CD14-positive monocyte (primary cell): ENCODE measurements around the gene IFNA7. TPM values are rescaled to one million over a fixed set of nuclear protein-coding genes. Genes with fewer than 3 reads are reported as not detected.

Source experiments
- DNase-seq, 3 donors: peaks; one replicate each; pipeline ENCODE4 v3.0.0-alpha.2; 2011 to 2022
- H2AFZ ChIP-seq: 2 replicates; pipeline ENCODE4 v1.6.0; 2012; ENCODE audit warnings: mild to moderate bottlenecking, low read depth, low read length, inconsistent platforms; ENCODE audit not compliant: insufficient read depth, poor library complexity, severe bottlenecking
- H3K27ac ChIP-seq, 2 donors: 1 replicate in 1 of 2; 2 replicates in 1 of 2; pipeline ENCODE4 v1.5.1; 2012 to 2013; ENCODE audit warnings: low read length in 2 of 2, control low read depth in 1 of 2, inconsistent platforms in 1 of 2, low read depth in 1 of 2, mild to moderate bottlenecking in 1 of 2
- H3K27me3 ChIP-seq, 2 donors: one replicate each; pipeline versions ENCODE4 v1.6.0 to v1.6.1; 2011 to 2013; ENCODE audit warnings: low read length in 2 of 2; ENCODE audit not compliant: control insufficient read depth in 2 of 2, insufficient read depth in 2 of 2
- H3K36me3 ChIP-seq, 2 donors: replicated peaks in 1 of 2; 1 replicate in 1 of 2; 2 replicates in 1 of 2; pipeline versions ENCODE4 v1.5.1 to v1.6.1; 2012 to 2013; ENCODE audit warnings: low read length in 2 of 2, control low read depth in 1 of 2, inconsistent platforms in 1 of 2, mild to moderate bottlenecking in 1 of 2; ENCODE audit not compliant: insufficient read depth in 2 of 2, control insufficient read depth in 1 of 2
- H3K4me1 ChIP-seq, 2 donors: 1 replicate in 1 of 2; 2 replicates in 1 of 2; pipeline versions ENCODE4 v1.5.1 to v1.6.1; 2012 to 2013; ENCODE audit warnings: low read length in 2 of 2, control low read depth in 1 of 2, inconsistent platforms in 1 of 2, mild to moderate bottlenecking in 1 of 2, moderate library complexity in 1 of 2; ENCODE audit not compliant: insufficient read depth in 2 of 2, control insufficient read depth in 1 of 2
- H3K4me2 ChIP-seq: replicated peaks from 2 replicates; pipeline ENCODE3; 2012; ENCODE audit warnings: low read length, moderate library complexity, mild to moderate bottlenecking; ENCODE audit not compliant: poor library complexity, severe bottlenecking; ENCODE audit errors: extremely low read depth
- H3K4me3 ChIP-seq, 3 experiments: fragments of 200-600 bp in 1 of 3; sonication (generic) in 1 of 3; replicated peaks in 1 of 3; 1 replicate in 2 of 3; 2 replicates in 1 of 3; pipeline ENCODE4 v1.5.1; 2011 to 2013; ENCODE audit warnings: low read length in 3 of 3, mild to moderate bottlenecking in 3 of 3, control low read depth in 2 of 3, low read depth in 2 of 3, inconsistent platforms in 1 of 3, moderate library complexity in 1 of 3
- H3K79me2 ChIP-seq: 2 replicates; pipeline ENCODE4 v1.6.0; 2012; ENCODE audit warnings: mild to moderate bottlenecking, control low read depth, inconsistent platforms, low read length, moderate library complexity; ENCODE audit not compliant: insufficient read depth
- H3K9ac ChIP-seq: 2 replicates; pipeline ENCODE4 v1.6.0; 2017; ENCODE audit warnings: low read length, mild to moderate bottlenecking; ENCODE audit not compliant: insufficient read depth, poor library complexity, severe bottlenecking
- H3K9me3 ChIP-seq, 2 donors: replicated peaks in 1 of 2; 1 replicate in 1 of 2; 2 replicates in 1 of 2; pipeline versions ENCODE4 v1.5.1 to v1.6.1; 2012 to 2013; ENCODE audit warnings: low read length in 2 of 2, control low read depth in 1 of 2; ENCODE audit not compliant: control insufficient read depth in 1 of 2, insufficient read depth in 1 of 2
- H4K20me1 ChIP-seq: 2 replicates; pipeline ENCODE4 v1.6.0; 2012; ENCODE audit warnings: mild to moderate bottlenecking, low read length, control low read depth, moderate library complexity; ENCODE audit not compliant: insufficient read depth
- H3K27ac Mint-ChIP-seq, 7 donors: one replicate each; pipeline ENCODE4 v1.8.0; 2020; ENCODE audit warnings: mild to moderate bottlenecking in 7 of 7, mixed read lengths in 7 of 7, moderate library complexity in 6 of 7, inconsistent platforms in 2 of 7
- H3K27me3 Mint-ChIP-seq, 3 donors: one replicate each; pipeline ENCODE4 v1.8.0; 2021 to 2022; ENCODE audit warnings: low read depth in 3 of 3, mild to moderate bottlenecking in 3 of 3, mixed read lengths in 3 of 3, moderate library complexity in 3 of 3, inconsistent platforms in 1 of 3
- H3K36me3 Mint-ChIP-seq, 2 donors: one replicate each; pipeline ENCODE4 v1.8.0; 2020; ENCODE audit warnings: mixed read lengths in 2 of 2, inconsistent platforms in 1 of 2, mild to moderate bottlenecking in 1 of 2
- H3K4me1 Mint-ChIP-seq: one replicate; pipeline ENCODE4 v1.8.0; 2020; ENCODE audit warnings: mild to moderate bottlenecking, mixed read lengths
- H3K4me3 Mint-ChIP-seq, 2 donors: one replicate each; pipeline ENCODE4 v1.8.0; 2020; ENCODE audit warnings: mild to moderate bottlenecking in 2 of 2, mixed read lengths in 2 of 2, moderate library complexity in 1 of 2
- H3K9me3 Mint-ChIP-seq, 7 donors: one replicate each; pipeline ENCODE4 v1.8.0; 2020 to 2022; ENCODE audit warnings: mixed read lengths in 7 of 7, mild to moderate bottlenecking in 6 of 7, moderate library complexity in 6 of 7, inconsistent platforms in 2 of 7
- WGBS: methylation state at CpG from one replicate; pipeline ENCODE4 v1.1.5; 2013; ENCODE audit warnings: missing lambda C conversion rate; ENCODE audit not compliant: insufficient coverage; 5-methylcytosine and 5-hydroxymethylcytosine counted together
- intact Hi-C, 2 donors: fragments of 100-400 bp; cut with micrococcal nuclease; formaldehyde crosslinking; loops; one replicate each; pipeline versions ENCODE4 v1.15.0 to v1.15.1; 2023
- polyA plus RNA-seq, 3 donors: library from polyadenylated mRNA; depleted of rRNA in 1 of 3; unstranded in 2 of 3; stranded (reverse) in 1 of 3; fragments of 300-500 nt in 2 of 3; fragments of >200 nt in 1 of 3; fragmentation: Illumina TruSeq in 2 of 3; gene quantifications; 1 replicate in 2 of 3; 2 replicates in 1 of 3; pipeline ENCODE4 v1.2.3, GENCODE V29; 2012 to 2021
- small RNA-seq: library from RNA; depleted of rRNA; stranded (forward); fragments of <200 nt; gene quantifications from one replicate; pipeline ENCODE3, GENCODE V24; 2012; ENCODE audit warnings: low read depth; ENCODE audit not compliant: insufficient read length
- TF ChIP-seq, protein P1 (sequence below): fragments of 200-600 bp; IDR thresholded peaks from one replicate; pipeline ENCODE4 v1.8.0; 2022; ENCODE audit warnings: antibody characterized with exemption, mild to moderate bottlenecking

Gene IFNA7
- polyA plus RNA-seq, 3 donors = not detected

DNA sequence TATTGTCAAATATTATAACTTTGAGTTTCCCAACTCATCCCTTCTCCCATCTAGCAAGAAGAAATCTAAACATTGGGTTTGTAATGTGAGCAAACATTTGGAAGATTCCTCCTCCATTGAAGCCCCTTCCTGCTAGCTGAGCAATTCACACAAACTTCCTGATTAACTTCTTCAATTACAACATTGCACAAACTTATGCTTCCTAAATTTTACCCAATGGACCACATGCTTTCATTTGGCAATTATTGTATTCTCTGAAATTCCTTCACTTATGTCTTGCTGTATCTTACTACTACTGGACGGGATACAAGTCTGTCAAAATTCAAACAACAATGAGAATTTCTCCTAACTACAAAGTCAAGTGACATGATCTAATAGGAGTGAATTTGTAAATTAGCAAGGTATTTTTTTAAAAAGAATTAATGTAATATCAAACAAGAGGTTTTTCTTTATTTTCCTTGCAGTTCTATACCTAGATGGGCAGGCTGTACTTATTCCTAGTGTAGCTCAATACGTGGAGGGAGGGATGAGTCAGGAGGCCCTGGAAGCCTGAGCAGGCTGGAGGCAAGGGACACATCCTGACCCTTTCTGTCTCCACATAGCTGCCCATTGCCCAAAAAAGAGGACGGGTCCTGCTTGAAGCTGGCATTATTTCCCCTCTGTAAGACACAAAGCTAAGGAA, 48.5 kb downstream of the IFNA7 start:
- H3K4me2 ChIP-seq = peak overlapping the region; percentile 83
- Mint-ChIP-seq H3K27ac (peak overlapping the region; percentile 36 to 82 (median 62)), H3K27me3 (peaks cover 0 to 3% (median 0%) of the 10 kb centered on the region in 3 donors), H3K36me3 (no peaks in the 10 kb centered on the region), H3K4me1 (peaks cover 18% of the 10 kb centered on the region), H3K4me3 (peak overlapping the region; percentile 17 to 56), H3K9me3 (peaks cover 6 to 13% (median 10%) of the 10 kb centered on the region in 7 donors)
- peaks cover 18 to 21% of the 10 kb centered on the region in 2 donors for H3K4me1 ChIP-seq
- peak overlapping the region; percentile 33 to 71 for H3K27ac ChIP-seq
- intact Hi-C loops = no loop called here
- WGBS = no CpG with 5 or more reads among the region's 3 CpGs
- H4K20me1 ChIP-seq = no peaks in the 10 kb centered on the region
- H3K36me3 ChIP-seq = no peaks in the 10 kb centered on the region
- H3K4me3 ChIP-seq = peak overlapping the region in 2 of 3 experiments; percentile 27 to 67
- peak; percentile 24 to 55 (median 51) for DNase-seq
- peak overlapping the region; percentile 23 for H3K9ac ChIP-seq
- TF ChIP-seq, protein P1, sequence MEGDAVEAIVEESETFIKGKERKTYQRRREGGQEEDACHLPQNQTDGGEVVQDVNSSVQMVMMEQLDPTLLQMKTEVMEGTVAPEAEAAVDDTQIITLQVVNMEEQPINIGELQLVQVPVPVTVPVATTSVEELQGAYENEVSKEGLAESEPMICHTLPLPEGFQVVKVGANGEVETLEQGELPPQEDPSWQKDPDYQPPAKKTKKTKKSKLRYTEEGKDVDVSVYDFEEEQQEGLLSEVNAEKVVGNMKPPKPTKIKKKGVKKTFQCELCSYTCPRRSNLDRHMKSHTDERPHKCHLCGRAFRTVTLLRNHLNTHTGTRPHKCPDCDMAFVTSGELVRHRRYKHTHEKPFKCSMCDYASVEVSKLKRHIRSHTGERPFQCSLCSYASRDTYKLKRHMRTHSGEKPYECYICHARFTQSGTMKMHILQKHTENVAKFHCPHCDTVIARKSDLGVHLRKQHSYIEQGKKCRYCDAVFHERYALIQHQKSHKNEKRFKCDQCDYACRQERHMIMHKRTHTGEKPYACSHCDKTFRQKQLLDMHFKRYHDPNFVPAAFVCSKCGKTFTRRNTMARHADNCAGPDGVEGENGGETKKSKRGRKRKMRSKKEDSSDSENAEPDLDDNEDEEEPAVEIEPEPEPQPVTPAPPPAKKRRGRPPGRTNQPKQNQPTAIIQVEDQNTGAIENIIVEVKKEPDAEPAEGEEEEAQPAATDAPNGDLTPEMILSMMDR = no peak
- H3K27me3 ChIP-seq = no peaks in the 10 kb centered on the region
- H3K9me3 ChIP-seq = peaks cover 4% of the 10 kb centered on the region in 2 donors
- no peaks in the 10 kb centered on the region for H3K79me2 ChIP-seq
- H2AFZ ChIP-seq = peak overlapping the region; percentile 76

Small RNAs within 50 kb of the gene (small RNA-seq; reads per million reads assigned to genes)
- gene RF00019 = not detected

Other genes with a start within 250 kb of the IFNA7 start
- 10 to 100 TPM; 23.9 to 28.7 (median 27.5) TPM for gene HACD4, start 170.6 kb downstream of the IFNA7 start, polyA plus RNA-seq
- gene IFNB1, start 124.3 kb downstream of the IFNA7 start, polyA plus RNA-seq = not detected
- not detected for gene IFNW1, start 60.4 kb downstream of the IFNA7 start, polyA plus RNA-seq
- gene IFNA21, start 35.5 kb downstream of the IFNA7 start, polyA plus RNA-seq = not detected
- gene IFNA4, start 14.6 kb downstream of the IFNA7 start, polyA plus RNA-seq = not detected
- gene IFNA10, start 4.9 kb upstream of the IFNA7 start, polyA plus RNA-seq = not detected
- gene IFNA16, start 15.1 kb upstream of the IFNA7 start, polyA plus RNA-seq = not detected
- gene IFNA17, start 26.0 kb upstream of the IFNA7 start, polyA plus RNA-seq = not detected
- gene IFNA14, start 37.8 kb upstream of the IFNA7 start, polyA plus RNA-seq = not detected
- gene IFNA5, start 103.1 kb upstream of the IFNA7 start, polyA plus RNA-seq = not detected
- 1 to 10 TPM; 2.8 to 9.0 (median 7.7) TPM for gene KLHL9, start 133.2 kb upstream of the IFNA7 start, polyA plus RNA-seq
- not detected for gene IFNA6, start 148.7 kb upstream of the IFNA7 start, polyA plus RNA-seq
- gene IFNA13, start 165.9 kb upstream of the IFNA7 start, polyA plus RNA-seq = not detected
- gene IFNA2, start 183.2 kb upstream of the IFNA7 start, polyA plus RNA-seq = not detected
- gene IFNA8, start 206.9 kb upstream of the IFNA7 start, polyA plus RNA-seq = not detected
- not detected for gene IFNA1, start 238.2 kb upstream of the IFNA7 start, polyA plus RNA-seq